Left ventricle myocardium inferior (tissue), 1 donor: ENCODE measurements around the gene PALM. TPM values are rescaled to one million over a fixed set of nuclear protein-coding genes. Genes with fewer than 3 reads are reported as not detected.

Experiments used
- DNase-seq: peaks from one replicate; pipeline ENCODE4 v3.0.0-alpha.2; 2020
- H3K27ac ChIP-seq: fragments of 200-600 bp; replicated peaks from 2 replicates; pipeline ENCODE4 v1.8.0; 2021
- H3K27me3 ChIP-seq: fragments of 200-600 bp; 2 replicates; pipeline ENCODE4 v1.8.0; 2021; ENCODE audit warnings: low read depth
- H3K36me3 ChIP-seq: fragments of 200-600 bp; 2 replicates; pipeline ENCODE4 v1.8.0; 2021
- H3K4me1 ChIP-seq: fragments of 200-600 bp; 2 replicates; pipeline ENCODE4 v1.8.0; 2021
- H3K4me3 ChIP-seq: fragments of 200-600 bp; 2 replicates; pipeline ENCODE4 v1.8.0; 2021; ENCODE audit warnings: mild to moderate bottlenecking, moderate library complexity
- H3K9me3 ChIP-seq: fragments of 200-600 bp; replicated peaks from 2 replicates; pipeline ENCODE4 v1.8.0; 2021
- CTCF ChIP-seq: fragments of 200-600 bp; IDR thresholded peaks from 2 replicates; pipeline ENCODE4 v1.8.0; 2021; ENCODE audit warnings: antibody characterized with exemption, mild to moderate bottlenecking, borderline replicate concordance
- intact Hi-C: fragments of 100-400 bp; cut with micrococcal nuclease; formaldehyde crosslinking; loops from one replicate; pipeline ENCODE4 v1.11.0; 2022
- total RNA-seq: library from RNA; stranded (reverse); fragmentation: NEBNext Ultra II Directional; extraction: Animal tissue kit (Norgen Biotek cat#: 25700); gene quantifications from one replicate; pipeline ENCODE4 v1.2.1, GENCODE V29; 2021
- donor health status: DM: no; HTN: yes; CAD: no; lungs with severe emphysema.

PALM gene
- total RNA-seq, 1 donor from 2014 or later: 26.8 TPM

- intact Hi-C loops: no loop called here
- Histone ChIP-seq H3K4me1 (peaks cover 31% of the 10 kb centered on the region), H3K9me3 (no peaks in the 10 kb centered on the region), H3K36me3 (no peaks in the 10 kb centered on the region), H3K27ac (no peak overlapping the region), H3K4me3 (no peak overlapping the region), H3K27me3 (no peaks in the 10 kb centered on the region)
- no peak for DNase-seq
- no peak for TF ChIP-seq CTCF
Observed at GRCh38 chr19:682678-683320, 25.9 kb upstream of the PALM start.

DNA sequence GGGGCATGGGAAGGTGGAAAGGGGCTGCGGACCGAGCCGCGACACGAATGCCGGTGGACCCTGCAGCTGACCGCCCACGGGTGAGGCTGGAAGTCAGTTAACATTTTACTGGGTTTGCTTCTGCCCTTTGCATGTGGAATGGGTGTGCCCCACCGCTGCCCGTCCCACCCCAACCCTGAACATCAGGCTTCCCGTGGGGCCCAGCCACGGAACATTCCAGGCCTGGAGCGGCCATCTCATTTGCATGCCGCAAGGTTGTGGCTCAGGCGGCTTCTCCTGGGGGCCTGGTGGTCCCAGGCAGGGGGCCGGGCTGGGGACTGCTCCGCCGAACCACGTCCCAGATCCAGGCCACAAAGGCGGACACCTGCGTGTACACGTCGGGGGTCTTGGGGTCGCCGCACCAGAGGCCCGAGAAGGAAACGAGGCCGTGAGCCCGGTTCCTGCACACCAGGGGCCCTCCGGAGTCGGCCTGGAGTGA is 23.2 kb upstream of the PALM start:
- no peak for TF ChIP-seq CTCF
- Histone ChIP-seq H3K4me1 (peaks cover 9% of the 10 kb centered on the region), H3K27ac (no peak overlapping the region), H3K27me3 (no peaks in the 10 kb centered on the region), H3K9me3 (no peaks in the 10 kb centered on the region), H3K36me3 (no peaks in the 10 kb centered on the region), H3K4me3 (no peak overlapping the region)
- DNase-seq: no peak
- intact Hi-C loops: no loop called here

DNA sequence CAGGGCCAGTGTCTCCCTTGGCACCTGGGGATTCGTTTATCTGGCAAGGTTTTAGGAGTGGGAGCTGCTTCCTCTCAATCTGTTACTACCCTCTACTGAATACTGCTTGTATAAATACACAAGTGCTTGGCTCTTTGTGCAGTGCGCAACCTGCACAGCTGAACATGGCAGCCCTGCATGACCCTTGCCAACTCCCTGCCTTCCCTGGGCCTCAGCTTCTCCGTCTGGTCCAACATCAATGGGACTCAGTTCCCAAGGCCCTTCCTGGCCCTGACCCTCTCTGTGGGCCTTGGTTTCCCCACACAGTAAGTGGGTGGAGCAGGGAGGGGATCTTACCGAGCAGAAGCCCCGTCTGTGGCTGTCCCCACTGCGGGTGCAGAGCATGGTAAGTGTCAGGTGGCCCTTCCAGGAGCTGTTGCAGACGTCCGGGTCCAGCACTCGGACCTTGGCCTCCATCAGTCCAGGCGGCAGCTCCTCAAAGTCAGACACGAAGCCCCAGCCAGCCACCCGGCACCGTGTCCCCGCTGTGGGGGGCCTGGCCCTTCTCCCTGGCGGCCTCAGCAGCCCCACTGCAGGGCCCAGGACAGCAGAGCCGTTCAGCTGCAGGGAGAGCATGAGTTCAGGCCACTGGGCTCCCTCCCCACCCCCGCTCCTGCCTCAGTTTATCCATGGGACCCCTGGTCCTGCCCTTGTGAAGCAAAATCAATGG is 22.0 kb upstream of the PALM start:
- no peaks in the 10 kb centered on the region for H3K4me1 ChIP-seq
- no peaks in the 10 kb centered on the region for H3K9me3 ChIP-seq
- no peaks in the 10 kb centered on the region for H3K27me3 ChIP-seq
- intact Hi-C loops: no loop called here
- TF ChIP-seq CTCF: no peak
- no peak overlapping the region for H3K27ac ChIP-seq
- no peaks in the 10 kb centered on the region for H3K36me3 ChIP-seq
- no peak for DNase-seq
- no peak overlapping the region for H3K4me3 ChIP-seq

DNA sequence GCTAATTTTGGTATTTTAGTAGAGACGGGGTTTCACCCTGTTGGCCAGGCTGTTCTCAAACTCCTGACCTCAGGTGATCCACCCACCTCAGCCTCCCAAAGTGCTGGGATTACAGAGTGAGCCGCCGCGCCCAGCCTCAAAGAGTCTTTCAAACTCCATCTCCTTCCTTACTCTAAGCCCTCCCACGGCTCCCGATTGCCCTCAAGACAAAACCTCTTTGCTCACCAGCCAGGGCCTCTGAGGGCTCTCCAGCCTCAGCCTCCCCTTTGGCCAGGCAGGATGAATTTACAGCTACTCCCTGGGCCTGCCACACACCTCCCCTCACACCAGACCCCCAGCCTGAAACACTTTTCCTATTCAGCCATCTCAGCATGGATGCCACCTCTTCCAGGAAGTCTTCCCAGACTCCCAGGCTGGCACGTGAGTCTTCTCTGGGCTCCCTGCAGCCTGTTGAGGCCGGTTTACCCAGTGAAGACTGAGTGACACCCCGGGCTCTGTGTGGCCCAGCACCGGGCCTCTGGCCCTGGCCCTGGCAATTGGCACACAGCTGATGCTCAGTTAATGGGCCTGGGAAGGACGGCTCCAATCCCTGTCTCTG is 21.1 kb upstream of the PALM start:
- H3K36me3 ChIP-seq: no peaks in the 10 kb centered on the region
- no peak overlapping the region for H3K4me3 ChIP-seq
- H3K27me3 ChIP-seq: no peaks in the 10 kb centered on the region
- H3K9me3 ChIP-seq: no peaks in the 10 kb centered on the region
- DNase-seq: no peak
- no peak overlapping the region for H3K27ac ChIP-seq
- H3K4me1 ChIP-seq: no peaks in the 10 kb centered on the region
- intact Hi-C loops: no loop called here
- TF ChIP-seq CTCF: no peak

- intact Hi-C loops: no loop called here
- Histone ChIP-seq H3K36me3 (no peaks in the 10 kb centered on the region), H3K4me3 (no peak overlapping the region), H3K27ac (no peak overlapping the region), H3K9me3 (no peaks in the 10 kb centered on the region), H3K27me3 (no peaks in the 10 kb centered on the region), H3K4me1 (no peaks in the 10 kb centered on the region)
- no peak for TF ChIP-seq CTCF
- DNase-seq: no peak
Observed at GRCh38 chr19:688214-688613, 20.5 kb upstream of the PALM start.
